ENCODE results near the gene FSTL5.

The FSTL5 gene

DNA sequence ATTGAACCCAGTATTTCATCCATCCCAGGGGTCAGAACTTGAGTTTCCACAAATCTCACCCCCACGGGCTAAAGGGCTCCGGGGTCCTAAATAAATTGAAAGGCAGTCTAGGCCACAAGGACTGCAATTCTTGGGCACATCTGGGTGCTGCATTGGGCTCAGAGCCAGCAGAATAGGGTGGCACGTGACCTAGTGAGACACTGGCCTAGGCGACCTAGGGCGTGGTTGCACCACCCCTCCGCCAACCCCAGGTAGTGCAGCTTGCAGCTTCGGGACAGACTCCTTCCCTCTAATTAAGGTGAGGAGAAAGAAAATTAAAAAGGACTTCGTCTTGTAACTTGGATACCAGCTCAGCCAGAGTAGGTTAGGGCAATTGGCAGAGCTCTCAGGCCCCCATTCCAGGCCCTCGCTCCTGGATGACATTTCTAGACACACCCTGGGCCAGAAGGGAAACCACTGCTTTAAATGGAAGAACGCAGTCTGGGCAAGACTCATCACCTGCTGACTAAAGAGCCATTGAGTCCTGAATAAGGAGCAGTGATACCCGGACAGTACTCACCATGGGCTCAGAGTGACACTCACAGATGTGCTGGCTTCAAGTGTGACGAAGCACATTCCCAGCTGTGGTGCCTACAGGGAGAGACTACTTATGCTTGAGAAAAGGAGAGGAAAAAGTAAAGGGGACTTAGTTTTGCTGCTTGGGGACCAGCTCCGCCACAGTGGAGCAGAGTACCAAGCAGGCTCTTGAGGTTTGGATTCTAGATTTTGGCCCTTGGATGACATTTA, 735.4 kb downstream of the FSTL5 start:
- DNase-seq = no peak

DNA sequence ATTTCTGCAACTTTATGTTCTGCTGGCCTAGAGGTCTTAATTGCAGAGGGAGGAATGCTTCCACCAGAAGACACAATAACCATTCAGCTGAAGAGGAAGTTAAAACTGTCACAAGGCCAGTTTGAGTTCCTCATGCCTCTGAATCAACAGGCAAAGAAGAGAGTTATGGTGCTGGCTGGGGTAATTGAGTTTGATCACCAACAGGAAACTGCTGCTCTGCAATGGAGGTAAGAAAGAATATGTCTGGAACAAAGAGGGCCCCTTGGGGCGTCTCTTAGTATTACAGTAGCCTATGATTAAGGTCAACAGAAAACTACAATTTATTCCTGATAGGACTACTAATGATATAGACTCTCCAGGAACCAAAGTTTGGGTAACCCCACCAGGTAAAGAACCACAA, 744.0 kb downstream of the FSTL5 start:
- DNase-seq = peak; percentile 65 to 68

DNA sequence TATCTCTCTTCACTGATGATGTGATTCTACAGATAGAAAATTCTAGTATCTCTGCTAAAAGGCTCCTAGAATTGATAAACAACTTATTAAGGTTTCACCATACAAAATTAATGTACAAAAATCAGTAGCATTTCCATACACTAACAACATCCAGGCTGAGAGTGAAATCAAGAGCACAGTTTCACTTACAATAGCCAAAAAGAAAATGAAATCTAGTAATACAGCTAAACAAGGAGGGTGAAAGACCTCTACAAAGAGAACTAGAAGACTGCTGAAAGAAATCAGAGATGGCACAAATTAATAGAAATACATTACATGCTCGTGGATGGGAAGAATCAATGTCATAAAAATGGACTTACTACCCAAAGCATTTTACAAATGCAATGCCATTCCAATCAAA, 751.9 kb downstream of the FSTL5 start:
- DNase-seq = no peak

DNA sequence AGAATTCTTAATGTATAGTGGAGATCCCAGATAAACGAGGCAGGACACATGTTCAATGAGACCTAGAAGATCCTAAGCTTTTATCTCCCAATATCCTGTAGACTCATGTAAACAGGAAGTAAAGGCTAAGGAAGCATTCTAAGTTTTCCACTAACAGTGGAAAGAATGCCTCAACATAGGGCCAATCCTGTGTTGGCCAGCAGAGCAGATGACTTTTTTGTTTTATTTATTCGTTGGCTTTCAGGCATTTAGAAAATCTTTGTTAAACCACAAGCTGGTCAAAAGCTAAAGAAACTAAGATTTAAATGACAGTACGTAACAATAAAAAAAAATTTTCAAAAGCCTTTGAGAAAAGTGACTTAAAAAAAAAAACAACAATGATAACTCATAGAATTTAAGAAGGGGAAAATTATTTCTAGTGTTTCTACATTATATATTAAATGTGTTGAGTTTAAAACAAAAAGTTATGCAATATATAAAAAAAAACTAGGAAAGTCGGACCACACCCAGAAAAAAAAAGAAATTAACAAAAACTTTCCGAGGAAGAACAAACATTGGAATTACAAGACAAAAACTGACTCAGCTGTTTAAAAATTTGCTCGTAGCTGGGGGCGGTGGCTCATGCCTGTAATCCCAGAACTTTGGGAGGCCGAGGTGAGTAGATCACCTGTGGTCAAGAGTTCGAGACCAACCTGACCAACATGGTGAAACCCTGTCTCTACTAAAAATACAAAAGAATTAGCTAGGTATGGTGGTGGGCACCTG, 759.3 kb downstream of the FSTL5 start:
- no peak for DNase-seq

DNA sequence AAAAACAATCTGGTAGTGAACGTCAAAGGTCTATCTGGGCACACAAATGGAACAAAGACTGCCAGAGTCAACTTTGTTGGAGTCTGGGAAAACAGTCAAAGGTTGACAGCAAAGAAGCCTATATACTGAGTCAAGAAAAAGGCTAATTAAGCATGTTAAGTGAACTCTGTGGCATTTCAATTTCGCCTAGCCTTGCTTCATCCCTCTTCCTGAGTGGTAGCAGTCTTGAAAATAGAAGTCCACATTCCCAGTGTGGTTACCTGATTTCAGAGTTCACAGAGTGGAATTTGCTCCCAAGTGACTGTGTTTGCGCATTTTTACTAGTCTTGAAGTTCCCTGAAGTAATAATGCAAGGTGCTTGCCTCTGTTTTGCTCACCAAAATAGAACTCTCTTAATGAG, 760.0 kb downstream of the FSTL5 start:
- DNase-seq = no peak

DNA sequence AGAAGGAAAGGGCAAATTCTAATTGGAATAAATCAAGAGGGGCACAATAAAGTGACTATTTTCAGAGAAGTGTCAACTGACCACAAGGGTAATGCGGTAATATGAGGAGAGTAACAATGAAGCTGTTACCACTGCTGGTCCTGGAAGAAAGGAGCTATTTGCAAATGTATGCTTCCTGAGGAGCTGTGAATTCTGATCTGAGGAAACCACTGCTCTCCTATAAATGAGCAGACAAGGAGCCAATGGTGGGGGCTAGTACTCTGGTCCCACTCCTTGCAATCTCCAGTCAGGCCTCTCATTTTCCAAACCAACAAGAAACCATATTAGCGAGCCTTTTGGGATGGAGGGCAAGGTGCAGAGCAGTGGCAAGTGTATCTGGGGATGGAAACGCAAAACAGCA, 770.2 kb downstream of the FSTL5 start:
- DNase-seq = no peak

DNA sequence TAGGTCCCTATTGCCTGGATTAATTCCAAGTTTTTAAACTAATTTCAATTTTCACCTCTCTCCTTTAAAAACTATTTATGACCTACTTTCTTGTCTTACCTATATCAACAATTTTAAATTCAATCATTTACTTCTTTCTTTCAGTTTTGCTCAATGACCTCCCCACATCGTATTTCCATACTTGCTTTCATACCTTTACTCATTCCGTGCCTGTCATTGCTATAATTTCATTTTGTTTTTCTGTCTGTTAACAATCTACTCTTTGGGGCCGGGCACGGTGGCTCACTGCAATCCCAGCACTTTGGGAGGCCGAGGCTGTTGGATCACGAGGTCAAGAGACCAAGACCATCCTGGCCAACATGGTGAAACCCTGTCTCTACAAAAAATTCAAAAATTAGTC, 781.1 kb downstream of the FSTL5 start:
- DNase-seq = no peak

DNA sequence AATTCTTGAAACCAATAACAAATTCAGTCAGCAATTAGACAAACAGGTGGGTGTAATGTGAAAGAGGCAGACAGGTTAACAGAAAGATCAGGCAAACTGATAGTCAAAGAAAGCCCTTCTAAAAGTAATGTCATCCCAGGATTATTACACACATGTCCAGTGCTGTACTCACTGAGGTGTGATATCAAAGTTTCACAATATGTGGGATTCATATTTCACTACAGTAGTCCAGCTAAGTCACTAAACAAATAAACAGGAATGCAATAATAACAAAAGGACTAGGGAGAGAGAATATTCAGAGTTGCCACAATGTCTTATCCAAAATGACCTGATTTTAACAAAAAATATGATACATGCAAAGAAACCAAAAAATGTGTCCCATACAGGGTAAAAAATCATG, 787.5 kb downstream of the FSTL5 start:
- no peak for DNase-seq

DNA sequence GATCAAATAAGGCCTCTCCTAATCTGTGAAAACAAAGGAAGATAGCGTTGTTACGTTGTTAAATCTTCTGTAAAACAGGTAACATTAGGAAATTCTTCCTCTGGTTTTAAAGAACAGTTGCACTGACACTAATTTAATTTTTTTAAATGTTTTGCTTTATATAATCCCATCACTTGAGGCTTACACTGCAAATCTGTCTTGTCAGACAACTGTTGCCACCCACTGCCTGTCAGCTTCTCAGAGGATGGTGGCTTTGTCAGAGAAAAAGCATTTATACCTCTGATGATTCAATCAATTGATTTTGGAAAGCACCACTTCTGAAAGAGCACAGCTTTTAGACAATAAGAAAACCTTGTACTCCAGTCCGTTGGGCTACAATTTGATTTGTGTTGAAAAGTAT, 799.1 kb downstream of the FSTL5 start:
- no peak for DNase-seq

DNA sequence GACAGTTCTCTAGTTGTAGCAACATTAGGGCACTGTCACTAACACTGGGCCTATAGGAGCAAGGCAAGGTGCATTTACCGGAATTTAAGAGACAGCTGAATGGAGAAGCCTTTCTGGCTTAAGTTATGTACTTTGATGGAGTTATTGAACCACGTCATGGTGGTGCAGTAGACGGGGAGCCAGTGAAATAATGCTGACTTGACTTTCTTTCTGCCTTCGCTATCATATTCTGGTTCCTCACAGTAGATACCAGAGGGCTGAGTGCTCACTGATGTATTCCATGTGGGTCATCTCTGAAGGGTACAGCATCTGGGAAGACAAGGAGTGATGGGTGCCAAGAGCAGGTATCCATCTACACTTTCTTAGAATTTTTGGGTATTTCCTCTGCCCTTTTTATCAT, 802.8 kb downstream of the FSTL5 start:
- DNase-seq = no peak

DNA sequence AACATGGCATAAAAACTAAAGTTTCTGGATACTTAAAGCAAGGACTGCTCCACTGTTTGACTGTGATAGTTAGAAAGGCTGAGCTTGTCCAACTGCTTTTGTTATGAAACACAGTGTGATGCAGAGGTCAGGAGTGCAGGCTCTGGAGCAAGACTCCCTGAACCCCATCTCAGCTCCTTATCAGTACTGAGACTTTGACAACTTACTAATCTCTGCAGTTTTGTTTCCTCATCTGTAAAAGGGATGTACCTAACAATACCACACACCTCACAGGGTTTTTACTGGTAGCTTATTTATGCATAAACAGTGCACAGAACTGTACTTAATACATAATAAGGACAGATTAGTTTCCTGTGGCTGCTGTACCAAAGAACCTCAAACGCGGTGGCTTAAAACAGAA, 804.3 kb downstream of the FSTL5 start:
- no peak for DNase-seq

DNA sequence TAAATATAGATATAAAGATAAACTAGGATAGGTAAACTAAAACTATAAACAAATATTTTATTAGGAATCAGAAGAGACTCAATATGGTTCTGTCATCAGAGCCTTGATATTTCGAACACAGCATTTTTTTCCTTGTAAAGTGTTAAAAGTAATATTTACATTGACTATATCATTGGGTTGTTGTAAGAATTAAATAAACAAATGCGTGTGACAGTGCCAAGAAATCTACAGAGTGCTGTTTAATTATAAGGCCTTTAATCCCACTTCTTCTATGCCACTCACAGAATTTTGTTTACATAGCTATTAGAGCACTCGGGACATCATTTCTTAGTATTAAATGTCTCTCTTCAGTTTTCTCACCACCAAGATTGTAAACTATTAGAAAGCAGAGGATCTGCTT, 807.4 kb downstream of the FSTL5 start:
- DNase-seq = no peak

DNA sequence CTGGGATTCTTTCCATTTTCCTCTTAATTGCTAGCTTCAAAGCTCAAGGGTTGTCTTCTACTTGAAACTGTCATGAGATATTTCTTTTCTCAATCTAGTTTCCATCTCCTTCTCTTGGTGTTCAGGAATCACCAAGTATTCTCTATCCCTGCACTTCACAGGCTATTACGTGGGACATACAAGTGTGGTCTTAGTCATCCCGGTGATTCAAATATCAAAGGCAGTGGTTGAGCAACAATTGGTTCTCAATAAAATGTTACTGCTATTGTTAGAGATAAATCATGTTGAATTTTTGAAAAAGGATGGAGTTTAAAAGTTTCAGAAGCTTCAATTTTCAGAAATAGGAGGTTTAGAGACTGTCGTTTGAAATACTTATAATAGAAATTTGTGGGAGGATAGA, 812.9 kb downstream of the FSTL5 start:
- DNase-seq = no peak

DNA sequence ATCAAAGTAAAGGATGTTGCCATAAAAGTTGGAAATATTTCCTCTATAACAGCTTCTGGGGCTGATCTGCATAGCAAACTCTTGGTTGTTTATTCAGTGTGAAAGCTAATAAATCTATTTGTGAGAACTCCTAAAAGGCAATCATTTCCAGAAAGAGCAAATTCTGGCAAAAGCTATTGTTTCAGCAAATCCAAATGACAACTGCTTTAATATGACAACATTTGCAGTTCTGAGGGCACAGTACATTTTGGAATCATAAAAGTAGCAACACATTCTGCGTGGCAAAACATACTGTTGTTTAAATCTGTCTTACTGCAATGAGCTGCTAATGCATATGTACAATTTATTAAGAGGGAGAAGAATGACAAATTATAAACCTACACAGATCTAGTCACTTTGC, 818.1 kb downstream of the FSTL5 start:
- no peak for DNase-seq

DNA sequence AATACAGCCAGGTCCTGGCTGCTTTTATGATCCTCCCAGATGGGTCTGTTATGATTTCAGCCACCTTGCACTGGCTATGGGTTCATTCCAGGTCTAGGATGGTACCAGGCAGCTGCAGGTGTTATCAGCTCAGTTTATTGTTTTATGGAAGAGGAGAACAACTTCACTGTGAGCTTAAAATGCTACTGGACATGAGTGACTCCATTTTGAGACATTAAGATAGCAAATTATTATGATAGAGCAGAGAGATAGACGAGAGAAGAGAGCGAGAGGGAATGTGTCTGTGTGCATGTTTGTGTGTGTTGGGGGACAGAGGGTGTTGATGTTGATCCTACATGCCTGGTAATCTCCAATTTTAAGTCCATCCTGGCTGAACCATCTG, 820.2 kb downstream of the FSTL5 start:
- no peak for DNase-seq

DNA sequence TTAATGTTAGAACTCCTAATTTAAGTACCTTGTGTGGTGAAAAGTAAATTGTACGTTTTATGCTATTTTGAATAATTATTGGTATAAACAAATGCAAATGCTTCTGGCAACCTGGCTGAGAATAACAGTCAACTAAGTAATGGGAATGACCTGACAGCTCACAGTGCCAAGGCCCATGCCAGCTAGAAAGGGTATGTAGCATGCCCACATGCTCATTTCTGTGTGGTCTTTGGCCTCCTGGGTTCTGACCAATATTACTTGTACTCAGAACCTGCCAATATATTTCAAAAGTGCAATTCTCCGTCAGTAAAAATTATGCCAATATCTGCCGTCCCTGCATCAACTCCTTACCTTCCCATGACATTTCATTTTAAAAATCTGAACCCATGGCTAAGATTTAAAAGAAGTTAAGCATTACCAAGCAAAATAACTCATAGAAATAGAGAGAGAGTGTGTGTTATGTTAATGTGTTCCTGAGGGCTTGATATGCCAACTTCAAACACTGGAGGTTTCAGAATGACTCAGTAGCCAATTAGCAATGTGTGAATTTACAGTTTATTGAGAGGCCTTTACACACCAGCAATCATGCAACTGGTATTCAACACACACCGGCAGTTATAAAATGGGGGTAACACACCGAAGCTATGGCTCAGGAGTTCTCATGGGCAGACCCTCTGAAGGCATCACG, 820.8 kb downstream of the FSTL5 start:
- no peak for DNase-seq

DNA sequence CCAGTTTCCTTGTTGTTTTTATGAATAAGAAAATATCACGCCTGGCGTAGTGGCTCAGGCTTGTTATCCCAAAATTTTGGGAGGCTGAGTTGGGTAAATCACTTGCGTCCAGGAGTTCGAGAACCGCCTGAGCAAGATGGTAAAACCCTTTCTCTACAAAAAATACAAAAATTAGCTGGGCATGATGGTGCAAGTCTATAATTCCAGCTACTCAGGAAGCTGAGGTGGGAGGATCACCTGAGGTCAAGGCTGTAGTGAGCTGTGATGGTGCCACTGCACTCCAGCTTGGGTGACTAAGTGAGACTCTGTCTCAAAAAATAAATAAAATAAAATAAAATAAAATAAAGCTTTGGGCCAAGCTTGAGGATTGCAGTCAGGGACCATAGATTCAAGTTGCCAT, 827.2 kb downstream of the FSTL5 start:
- DNase-seq = no peak

DNA sequence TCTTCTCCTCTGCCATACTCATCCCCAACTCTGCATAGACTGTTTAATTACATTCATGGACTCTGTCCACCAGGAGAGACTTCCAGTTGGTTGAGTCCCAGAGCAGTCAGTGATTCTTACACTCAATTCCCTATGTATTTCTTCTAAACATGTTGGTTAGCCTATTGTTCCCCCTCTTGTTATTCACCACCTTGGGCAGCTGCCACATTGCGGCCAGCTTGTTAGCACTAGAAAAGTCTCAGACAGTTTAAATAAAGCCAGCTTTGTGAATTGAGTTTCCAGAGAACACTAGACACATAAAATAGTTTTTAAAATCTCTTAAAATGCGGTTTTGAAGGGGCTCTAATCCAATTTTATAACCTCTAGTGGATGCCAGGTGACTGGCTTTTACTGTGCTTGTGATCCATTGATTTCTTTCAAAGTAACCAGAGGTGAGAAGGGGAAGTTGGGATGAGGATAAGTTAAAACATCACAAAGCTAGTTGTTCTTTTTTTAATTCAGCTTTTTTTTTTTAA, 827.7 kb downstream of the FSTL5 start:
- no peak for DNase-seq

Data from inflammatory macrophage treated with lipopolysaccharide for 1 hour (primary cell).